HEK293T (cell line): ENCODE results near the gene NR6A1.

Source experiments
- ELF4 ChIP-seq: fragments of 450-650 bp; IDR thresholded peaks from 2 replicates; pipeline ENCODE4 v1.6.1; 2017; ENCODE audit warnings: antibody characterized with exemption
- FOXA1 ChIP-seq: fragments of 450-650 bp; IDR thresholded peaks from 2 replicates; pipeline ENCODE4 v1.6.1; 2016; ENCODE audit warnings: mild to moderate bottlenecking
- FOXK2 ChIP-seq: fragments of 450-650 bp; IDR thresholded peaks from 2 replicates; pipeline ENCODE4 v1.6.1; 2016; ENCODE audit warnings: mild to moderate bottlenecking
- FOXM1 ChIP-seq: fragments of 450-650 bp; IDR thresholded peaks from 2 replicates; pipeline ENCODE4 v1.6.1; 2017; ENCODE audit warnings: mild to moderate bottlenecking, borderline replicate concordance
- HDGF ChIP-seq: fragments of 450-650 bp; IDR thresholded peaks from 2 replicates; pipeline ENCODE4 v1.6.1; 2017; ENCODE audit warnings: antibody characterized with exemption, borderline replicate concordance
- SP1 ChIP-seq: fragments of 450-650 bp; IDR thresholded peaks from 2 replicates; pipeline ENCODE4 v1.6.1; 2017
- SUZ12 ChIP-seq: fragments of 450-650 bp; IDR thresholded peaks from 2 replicates; pipeline ENCODE4 v1.6.1; 2016; ENCODE audit warnings: mild to moderate bottlenecking
- TARDBP ChIP-seq: fragments of 450-650 bp; IDR thresholded peaks from 2 replicates; pipeline ENCODE4 v1.6.1; 2016
- ZNF384 ChIP-seq: fragments of 450-650 bp; IDR thresholded peaks from 2 replicates; pipeline ENCODE4 v1.6.1; 2016

DNA sequence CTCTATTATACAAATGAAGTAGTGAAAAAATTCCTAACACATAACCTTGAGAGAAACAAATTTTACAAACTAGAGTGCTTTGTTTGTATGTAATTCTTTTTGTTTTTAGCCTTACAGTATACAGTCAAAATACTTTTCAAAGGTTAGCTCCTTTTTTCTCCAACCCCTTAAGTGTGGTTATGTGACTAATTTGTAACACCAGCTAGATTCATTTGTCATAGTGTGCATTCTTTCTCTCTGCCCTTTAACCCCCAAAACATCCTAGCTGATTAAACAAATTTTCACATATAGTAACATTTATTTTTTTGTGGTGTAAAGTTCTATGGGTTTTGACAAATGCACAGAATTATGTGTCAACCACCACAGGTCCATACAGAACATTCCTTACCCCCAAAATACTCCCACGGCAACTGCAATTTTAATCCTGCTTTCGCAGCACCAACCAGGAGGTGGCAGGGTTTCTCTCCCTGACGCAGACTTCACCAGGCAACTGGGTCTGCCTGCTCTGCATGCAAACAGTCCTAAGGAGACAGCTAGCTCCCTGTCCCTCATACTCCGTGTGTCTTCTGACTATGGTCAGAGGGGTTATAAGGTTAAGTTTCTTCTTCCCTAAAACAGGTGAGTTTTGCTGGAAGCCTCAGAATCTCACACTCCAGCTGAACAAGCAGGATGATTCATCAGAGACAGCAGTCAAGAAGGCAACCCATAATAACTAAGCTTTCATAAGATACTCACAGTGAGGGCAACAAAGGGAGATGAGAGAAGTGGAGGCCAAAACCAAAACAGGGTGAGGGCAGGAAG, 219.4 kb downstream of the NR6A1 start:
- no peak for TF ChIP-seq ELF4
- no peak for TF ChIP-seq HDGF
- TF ChIP-seq FOXA1 = no peak
- no peak for TF ChIP-seq TARDBP
- no peak for TF ChIP-seq SP1
- no peak for TF ChIP-seq SUZ12
- TF ChIP-seq ZNF384 = no peak
- TF ChIP-seq FOXM1 = no peak
- no peak for TF ChIP-seq FOXK2
